ENCODE measurements around the gene SNX9. TPM values are rescaled to one million over a fixed set of nuclear protein-coding genes. Genes with fewer than 3 reads are reported as not detected.
"Not testable (repeated sequence)": the region's sequence is repeated elsewhere in the genome, so short reads cannot be mapped to it uniquely, and the experiment has no call there.

SNX9 gene
- total RNA-seq, 2 donors from 2014 or later: 37.3 to 81.7 TPM

DNA sequence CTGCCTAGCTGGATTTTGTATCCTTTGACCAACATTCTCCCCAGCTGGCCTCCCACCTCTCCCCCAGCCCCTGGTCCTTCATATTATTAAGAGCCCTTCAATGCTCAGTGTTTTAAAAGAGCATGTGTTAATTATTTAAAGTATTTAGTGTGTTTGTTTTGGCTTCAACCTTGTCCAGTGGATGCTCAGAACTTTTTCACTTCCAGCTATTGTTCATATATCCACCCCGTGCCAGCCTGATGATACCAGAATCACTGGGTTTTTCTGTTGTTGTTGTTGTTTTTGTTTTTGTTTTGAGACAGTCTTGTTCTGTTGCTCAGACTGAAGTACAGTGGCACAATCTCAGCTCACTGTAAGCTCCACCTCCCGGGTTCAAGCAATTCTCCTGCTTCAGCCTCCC is 30.4 kb upstream of the SNX9 start:
- no peak overlapping the region for H3K4me3 ChIP-seq
- no peaks in the 10 kb centered on the region for H3K9me3 ChIP-seq
- H3K27ac ChIP-seq: no peak overlapping the region
- intact Hi-C loops (cut with DNase I): no loop called here
- no peaks in the 10 kb centered on the region for H3K36me3 ChIP-seq
- no peak overlapping the region for H3K9ac ChIP-seq (ENCODE audit: low read depth in 2 of 2, low read length in 2 of 2)
- no peak for DNase-seq
- H3K4me1 ChIP-seq: no peaks in the 10 kb centered on the region
- H3K27me3 ChIP-seq: no peaks in the 10 kb centered on the region
- no peak for TF ChIP-seq CTCF (IDR thresholded peaks at IDR 0.05)

DNA sequence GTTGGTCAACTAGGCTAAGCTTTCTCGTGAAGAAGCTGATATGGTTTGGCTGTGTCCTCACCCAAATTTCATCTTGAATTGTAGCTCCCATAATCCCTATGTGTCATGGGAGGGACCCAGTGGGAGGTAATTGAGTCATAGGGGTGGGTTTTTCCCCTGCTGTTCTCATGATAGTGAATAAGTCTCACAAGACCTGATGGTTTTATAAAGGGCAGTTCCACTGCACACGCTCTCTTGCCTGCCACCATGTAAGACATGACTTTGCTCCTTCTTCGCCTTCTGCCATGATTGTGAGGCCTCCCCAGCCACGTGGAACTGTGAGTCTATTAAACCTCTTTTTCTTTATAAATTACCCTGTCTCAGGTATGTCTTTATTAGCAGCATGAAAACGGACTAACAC is 29.0 kb upstream of the SNX9 start:
- DNase-seq; H3K27me3 ChIP-seq; intact Hi-C loops (cut with DNase I); H3K4me1 ChIP-seq; H3K4me3 ChIP-seq; H3K9me3 ChIP-seq; H3K9ac ChIP-seq (ENCODE audit: low read depth in 2 of 2, low read length in 2 of 2); H3K27ac ChIP-seq; H3K36me3 ChIP-seq: not testable (repeated sequence)

DNA sequence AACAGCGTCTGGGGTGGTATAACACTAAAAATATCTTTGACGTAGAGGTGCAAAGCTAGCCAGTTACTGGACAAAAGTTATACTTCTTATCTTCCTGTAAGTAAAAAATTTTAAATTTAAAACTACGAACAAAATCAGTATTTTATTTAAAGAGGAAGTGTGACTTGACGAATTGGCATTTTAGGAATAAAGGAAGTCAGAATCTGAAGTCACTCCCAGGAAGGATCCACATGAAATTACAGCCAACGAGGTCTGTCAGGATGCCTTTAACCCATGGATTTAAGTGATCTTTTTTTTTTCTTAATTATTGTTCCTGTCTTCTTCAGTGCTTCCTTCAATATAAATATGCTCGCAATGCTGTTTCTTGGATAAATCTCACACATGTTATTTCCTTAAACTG is 27.2 kb upstream of the SNX9 start:
- H3K36me3 ChIP-seq: no peaks in the 10 kb centered on the region
- H3K9ac ChIP-seq (ENCODE audit: low read depth in 2 of 2, low read length in 2 of 2): no peak overlapping the region
- intact Hi-C loops (cut with DNase I): no loop called here
- H3K4me1 ChIP-seq: no peaks in the 10 kb centered on the region
- H3K4me3 ChIP-seq: no peak overlapping the region
- no peak overlapping the region for H3K27ac ChIP-seq
- TF ChIP-seq CTCF (IDR thresholded peaks at IDR 0.05): no peak
- DNase-seq: no peak
- no peaks in the 10 kb centered on the region for H3K9me3 ChIP-seq
- H3K27me3 ChIP-seq: no peaks in the 10 kb centered on the region

DNA sequence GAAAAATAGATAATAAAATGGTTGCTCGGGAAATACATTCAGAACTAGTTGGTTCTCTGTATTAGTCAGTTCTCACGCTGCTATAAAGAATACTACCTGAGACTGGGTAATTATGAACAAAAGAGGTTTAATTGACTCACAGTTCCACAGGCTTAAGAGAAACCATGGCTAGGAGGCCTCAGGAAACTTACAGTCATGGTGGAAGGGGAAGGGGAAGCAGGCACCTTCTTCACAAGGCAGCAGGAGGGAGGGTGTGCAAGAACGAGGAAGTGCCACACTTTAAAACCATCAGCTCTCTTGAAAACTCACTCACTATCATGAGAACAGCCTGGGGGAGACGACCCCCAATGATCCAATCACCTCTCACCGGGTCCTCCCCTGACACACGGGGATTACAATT is 24.2 kb upstream of the SNX9 start:
- no peak overlapping the region for H3K4me3 ChIP-seq
- no peaks in the 10 kb centered on the region for H3K9me3 ChIP-seq
- intact Hi-C loops (cut with DNase I): no loop called here
- H3K36me3 ChIP-seq: no peaks in the 10 kb centered on the region
- H3K9ac ChIP-seq (ENCODE audit: low read depth in 2 of 2, low read length in 2 of 2): no peak overlapping the region
- TF ChIP-seq CTCF (IDR thresholded peaks at IDR 0.05): no peak
- H3K27ac ChIP-seq: no peak overlapping the region
- H3K27me3 ChIP-seq: no peaks in the 10 kb centered on the region
- no peaks in the 10 kb centered on the region for H3K4me1 ChIP-seq
- no peak for DNase-seq

DNA sequence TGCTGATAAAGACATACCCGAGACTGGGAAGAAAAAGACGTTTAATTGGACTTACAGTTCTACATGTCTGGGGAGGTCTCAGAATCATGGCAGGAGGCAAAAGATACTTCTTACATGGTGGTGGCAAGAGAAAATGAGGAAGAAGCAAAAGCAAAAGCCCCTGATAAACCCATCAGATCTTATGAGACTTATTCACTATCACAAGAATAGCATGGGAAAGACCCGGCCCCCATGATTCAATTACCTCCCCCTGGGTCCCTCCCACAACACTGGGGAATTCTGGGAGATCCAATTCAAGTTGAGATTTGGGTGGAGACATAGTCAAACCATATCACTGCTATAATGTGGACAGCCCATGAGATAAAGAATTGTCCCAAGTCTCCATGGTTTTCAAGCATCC is 23.5 kb upstream of the SNX9 start:
- DNase-seq; H3K9ac ChIP-seq (ENCODE audit: low read depth in 2 of 2, low read length in 2 of 2); intact Hi-C loops (cut with DNase I); H3K27me3 ChIP-seq; H3K4me3 ChIP-seq; H3K27ac ChIP-seq; H3K36me3 ChIP-seq; H3K9me3 ChIP-seq; H3K4me1 ChIP-seq: not testable (repeated sequence)

GRCh38 chr6:157800420-157801237 is 22.4 kb upstream of the SNX9 start:
- no peaks in the 10 kb centered on the region for H3K9me3 ChIP-seq
- intact Hi-C loops (cut with DNase I): no loop called here

More at GRCh38 chr6:157800420-157801237, 22.4 kb upstream of the SNX9 start:
- no peak for TF ChIP-seq CTCF (IDR thresholded peaks at IDR 0.05)
- no peaks in the 10 kb centered on the region for H3K36me3 ChIP-seq
- H3K27me3 ChIP-seq: no peaks in the 10 kb centered on the region
- DNase-seq: no peak
- no peak overlapping the region for H3K9ac ChIP-seq (ENCODE audit: low read depth in 2 of 2, low read length in 2 of 2)
- H3K4me1 ChIP-seq: no peaks in the 10 kb centered on the region
- H3K27ac ChIP-seq: no peak overlapping the region
- no peak overlapping the region for H3K4me3 ChIP-seq
